NCI-H748 treated with DMSO at 0.1 percent for 48 hours (cell line): ENCODE data around the gene CD226.
"Not testable (repeated sequence)": the region's sequence is repeated elsewhere in the genome, so short reads cannot be mapped to it uniquely, and the experiment has no call there.

Experiments used
- DNase-seq: peaks from one replicate; lab custom pipeline; 2025; lab: John Stamatoyannopoulos, UW

The CD226 gene

GRCh38 chr18:69956665-69957620, 9.3 kb upstream of the CD226 start:
- no peak for DNase-seq

- no peak for DNase-seq
Observed at GRCh38 chr18:69956057-69956456, 8.4 kb upstream of the CD226 start.

- DNase-seq, result no peak
Observed at GRCh38 chr18:69954719-69955480, 7.2 kb upstream of the CD226 start.

DNA sequence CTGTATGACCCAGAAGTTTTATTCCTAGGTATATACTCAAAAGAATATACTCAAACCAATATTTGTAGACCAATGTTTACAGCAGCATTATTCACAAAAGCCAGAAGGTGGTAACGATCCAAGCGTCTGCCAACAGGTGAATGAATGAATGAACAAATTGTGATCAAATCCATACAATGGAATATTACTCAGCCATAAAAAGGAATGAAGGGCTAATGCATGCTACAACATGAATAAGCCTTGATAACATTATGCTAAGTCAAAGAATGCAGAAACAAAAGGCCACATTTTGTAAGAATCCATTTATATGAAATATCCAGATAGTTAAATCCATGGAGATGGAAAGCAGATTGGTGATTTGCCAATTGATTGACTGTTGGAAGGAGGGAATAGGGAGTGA, 5.5 kb upstream of the CD226 start:
- DNase-seq, result no peak

GRCh38 chr18:69951182-69951581, 3.5 kb upstream of the CD226 start:
- no peak for DNase-seq

DNA sequence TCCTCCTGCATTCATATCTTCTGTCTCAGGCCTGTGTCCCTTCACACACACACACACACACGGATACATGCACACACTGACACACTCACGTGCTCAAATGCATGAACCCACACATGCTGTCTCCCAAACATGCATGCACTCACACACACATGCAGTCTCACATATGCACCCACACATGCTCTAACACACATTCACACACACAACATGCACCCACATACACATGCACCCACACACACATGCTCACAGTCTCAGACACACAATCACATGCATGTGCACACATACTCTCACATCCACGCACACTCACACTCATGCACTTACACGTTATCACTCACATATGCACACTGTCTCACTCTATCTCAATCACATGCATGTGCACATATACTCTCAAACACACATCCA, 1.9 kb upstream of the CD226 start:
- no peak for DNase-seq

GRCh38 chr18:69948919-69949537, 1.4 kb upstream of the CD226 start:
- no peak for DNase-seq

- DNase-seq, result no peak
Observed at GRCh38 chr18:69948256-69948655, 583 bp upstream of the CD226 start.

- no peak for DNase-seq
Observed at GRCh38 chr18:69946608-69947155, 991 bp downstream of the CD226 start.

- DNase-seq, result no peak
Observed at GRCh38 chr18:69945220-69946114, 2.2 kb downstream of the CD226 start.

DNA sequence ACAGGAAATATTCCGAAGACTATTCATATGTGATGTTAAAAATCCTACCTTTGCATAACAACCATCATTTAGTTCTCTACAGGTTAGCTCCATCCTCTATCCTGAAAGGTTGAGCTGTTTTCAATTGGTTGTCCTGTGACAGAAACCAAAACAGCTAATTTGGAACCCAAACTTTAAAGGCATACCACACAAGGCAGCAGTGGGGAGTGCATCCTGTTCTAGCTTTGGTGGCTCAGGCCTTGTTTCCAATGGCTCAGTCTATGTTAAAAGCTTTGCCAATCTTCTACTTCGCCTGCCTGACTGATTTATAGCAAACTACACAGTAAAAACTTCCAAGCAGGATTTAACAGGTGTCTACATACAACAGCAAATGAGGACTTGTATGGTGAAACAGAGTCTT, 3.2 kb downstream of the CD226 start:
- no peak for DNase-seq

DNA sequence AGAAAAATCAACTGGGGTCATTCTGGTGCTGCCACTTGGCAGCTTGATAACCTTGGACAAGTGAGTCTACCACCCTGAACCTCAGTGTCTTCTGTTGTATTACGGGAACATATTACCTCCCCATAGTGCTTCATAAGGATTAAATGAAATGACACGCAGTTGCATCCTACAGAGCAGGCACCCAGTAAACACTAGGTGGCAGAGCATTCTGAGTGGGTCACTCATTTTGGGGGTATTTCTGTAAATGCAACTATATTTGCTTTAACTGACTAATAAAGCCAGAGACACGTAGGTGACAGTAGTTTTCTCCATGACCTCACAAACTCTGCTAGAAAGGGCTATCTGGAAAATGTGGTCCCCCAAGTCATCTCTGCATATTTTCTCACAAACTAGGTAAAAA, 4.7 kb downstream of the CD226 start:
- DNase-seq, result no peak

DNA sequence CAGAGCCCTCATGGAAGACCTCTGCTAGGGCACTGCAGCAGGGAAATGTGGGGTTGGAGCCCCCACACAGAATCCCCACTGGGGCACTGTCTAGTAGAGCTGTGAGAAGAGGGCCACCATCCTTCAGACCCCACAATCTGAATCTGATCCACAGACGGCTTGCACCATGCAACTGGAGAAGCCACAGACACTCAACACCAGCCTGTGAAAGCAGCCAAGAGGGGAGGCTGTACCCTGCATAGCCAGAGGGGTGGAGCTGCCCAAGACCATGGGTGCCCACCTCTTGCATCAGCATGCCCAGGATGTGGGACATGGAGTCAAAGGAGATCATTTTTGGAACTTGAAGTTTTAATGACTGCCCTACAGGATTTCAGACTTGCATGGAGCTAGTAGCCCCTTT, 6.5 kb downstream of the CD226 start:
- no peak for DNase-seq

DNA sequence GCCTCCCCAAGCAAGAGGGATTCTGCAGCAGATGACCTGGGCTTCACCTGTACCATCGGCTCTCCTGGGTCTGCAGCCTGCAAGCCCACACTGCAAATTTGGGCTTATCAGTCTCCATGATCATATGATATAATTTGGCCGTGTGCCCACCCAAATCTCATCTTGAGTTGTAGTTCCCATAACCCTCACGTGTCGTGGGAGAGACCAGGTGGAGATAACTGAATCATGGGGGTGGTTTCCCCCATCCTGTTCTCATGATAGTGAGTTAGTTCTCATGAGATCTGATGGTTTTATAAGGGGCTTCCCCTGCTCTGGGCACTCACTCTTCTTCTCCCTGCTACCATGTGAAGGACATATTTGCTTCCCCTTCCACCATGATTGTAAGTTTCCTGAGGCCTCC, 7.9 kb downstream of the CD226 start:
- DNase-seq, result not testable (repeated sequence)

DNA sequence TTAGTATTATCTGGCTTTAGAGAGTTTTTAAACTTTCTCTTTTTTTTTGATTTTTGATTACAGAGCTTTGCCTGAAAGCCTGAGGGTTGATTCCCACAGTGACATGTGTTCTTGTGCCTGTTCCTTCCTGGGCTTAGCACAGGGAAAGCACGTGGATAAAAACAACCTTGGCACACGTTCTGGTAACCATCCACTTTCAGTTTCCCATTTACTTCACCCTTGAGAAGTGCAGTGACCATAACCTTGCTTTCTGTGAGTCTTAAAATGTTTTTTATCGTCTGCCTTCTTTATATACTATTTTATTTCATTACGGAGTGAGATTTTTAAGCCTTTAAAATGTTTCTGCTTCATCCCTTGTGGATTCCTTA, 11.5 kb downstream of the CD226 start:
- DNase-seq, result no peak

DNA sequence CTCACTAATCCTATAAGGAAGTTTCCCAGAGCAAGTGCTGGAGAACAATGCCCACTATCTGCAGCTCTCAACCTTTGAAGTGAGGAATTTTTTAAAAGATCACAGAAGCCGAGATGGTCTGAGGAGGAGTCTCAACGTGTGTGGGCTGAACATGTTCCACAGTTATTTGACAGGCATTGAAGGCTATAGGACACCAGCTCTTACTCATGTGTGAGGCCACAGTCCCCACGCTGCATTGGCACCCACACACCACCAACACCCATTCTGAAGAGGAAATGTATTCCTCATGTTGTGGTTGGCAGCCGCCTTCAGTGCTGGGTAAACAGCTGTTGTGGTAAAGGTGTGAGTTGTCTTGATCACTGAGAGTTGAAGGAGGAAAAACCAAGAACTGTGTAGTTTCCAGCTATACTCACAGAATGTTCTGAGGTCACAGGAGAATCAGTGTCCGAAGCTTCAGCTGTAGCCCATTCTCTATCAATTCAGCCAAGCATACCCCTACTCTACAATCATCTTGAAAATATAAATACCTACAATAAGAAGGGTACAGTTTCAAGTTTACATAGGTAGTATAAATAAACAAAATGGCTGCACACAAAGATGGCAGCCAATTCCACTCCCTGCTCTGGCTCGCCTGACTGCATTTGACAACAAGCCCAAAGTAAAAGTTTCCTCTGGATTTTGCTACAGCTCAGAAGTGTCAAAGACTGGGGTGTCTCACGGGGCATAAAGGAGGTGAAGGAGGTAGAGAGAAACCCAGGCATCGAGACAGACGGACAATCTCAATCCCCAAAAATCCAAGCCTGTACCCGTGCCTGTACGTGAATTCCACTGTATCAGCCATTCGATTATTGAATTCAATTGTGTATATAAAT, 12.1 kb downstream of the CD226 start:
- no peak for DNase-seq

DNA sequence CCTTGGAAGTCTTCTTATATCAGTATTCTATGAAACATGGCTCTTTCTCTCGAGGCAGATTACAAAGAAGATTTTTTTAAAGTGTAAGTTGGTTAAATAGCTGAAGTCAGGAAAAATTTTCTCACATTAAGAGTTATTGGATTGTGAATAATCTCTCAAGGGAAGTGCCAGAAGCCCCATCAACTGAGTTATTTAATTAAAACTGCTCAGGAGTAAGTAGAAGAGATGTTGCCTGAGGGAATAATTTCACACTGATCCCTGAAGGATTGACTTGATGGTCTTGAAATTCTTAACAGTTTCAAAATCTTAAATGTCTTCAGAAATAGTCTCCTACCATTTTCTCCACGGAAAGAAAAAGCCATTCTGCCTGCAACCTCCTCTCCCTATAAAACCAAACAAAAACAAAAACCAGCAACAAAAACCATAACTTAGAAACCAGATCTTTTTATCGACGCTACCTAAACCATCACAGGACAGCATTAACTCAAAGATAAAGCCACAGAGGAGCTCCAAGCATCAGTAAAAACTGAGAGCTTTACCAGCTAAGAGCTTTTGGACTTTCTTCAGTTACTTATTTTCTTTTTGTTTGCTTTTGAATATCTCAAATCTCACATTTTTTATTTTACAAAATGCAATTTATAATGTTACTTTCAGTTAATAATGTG, 12.9 kb downstream of the CD226 start:
- DNase-seq, result no peak

DNA sequence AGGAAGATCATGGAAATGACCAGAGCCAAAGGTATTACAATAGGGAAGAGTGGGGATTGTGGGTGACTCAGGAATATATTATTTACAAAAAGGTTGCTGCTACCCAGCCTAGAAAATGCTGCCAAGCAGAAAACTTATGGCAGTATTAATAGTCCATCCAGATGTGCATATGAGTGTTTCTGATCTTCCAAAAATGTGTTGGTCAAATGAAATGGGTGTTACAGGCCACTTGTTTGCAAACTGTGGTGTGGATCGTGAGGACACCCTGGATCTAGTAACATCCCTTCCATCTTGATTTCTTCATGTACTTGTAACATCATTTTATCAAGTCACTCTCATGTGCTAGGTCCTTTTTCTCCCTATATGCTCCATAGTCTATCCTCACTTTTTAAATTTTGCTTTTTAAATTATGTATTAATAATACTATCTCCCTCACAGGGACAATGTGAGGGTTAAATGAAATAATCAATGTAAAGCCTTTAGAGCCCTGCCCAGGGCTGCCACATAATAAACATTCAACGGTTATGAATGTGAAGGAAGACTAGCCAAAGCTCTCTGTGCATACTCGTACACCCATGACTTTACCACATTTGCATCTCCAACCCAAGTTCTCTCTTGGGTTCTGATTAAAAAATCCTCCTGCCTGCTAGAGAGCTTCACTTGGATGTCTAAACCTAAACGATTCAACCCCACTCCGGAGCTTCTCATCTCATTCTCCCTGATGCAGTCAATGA, 18.5 kb downstream of the CD226 start:
- no peak for DNase-seq

GRCh38 chr18:69916412-69916811, 31.3 kb downstream of the CD226 start:
- no peak for DNase-seq
